TTC549 (cell line): ENCODE data around the gene HOXB2.

Experiments used
- FAIRE-seq: peaks from 2 replicates; lab custom pipeline; 2012; peaks lifted over from hg19 to GRCh38; lab: Jason Lieb, UNC

The HOXB2 gene

DNA sequence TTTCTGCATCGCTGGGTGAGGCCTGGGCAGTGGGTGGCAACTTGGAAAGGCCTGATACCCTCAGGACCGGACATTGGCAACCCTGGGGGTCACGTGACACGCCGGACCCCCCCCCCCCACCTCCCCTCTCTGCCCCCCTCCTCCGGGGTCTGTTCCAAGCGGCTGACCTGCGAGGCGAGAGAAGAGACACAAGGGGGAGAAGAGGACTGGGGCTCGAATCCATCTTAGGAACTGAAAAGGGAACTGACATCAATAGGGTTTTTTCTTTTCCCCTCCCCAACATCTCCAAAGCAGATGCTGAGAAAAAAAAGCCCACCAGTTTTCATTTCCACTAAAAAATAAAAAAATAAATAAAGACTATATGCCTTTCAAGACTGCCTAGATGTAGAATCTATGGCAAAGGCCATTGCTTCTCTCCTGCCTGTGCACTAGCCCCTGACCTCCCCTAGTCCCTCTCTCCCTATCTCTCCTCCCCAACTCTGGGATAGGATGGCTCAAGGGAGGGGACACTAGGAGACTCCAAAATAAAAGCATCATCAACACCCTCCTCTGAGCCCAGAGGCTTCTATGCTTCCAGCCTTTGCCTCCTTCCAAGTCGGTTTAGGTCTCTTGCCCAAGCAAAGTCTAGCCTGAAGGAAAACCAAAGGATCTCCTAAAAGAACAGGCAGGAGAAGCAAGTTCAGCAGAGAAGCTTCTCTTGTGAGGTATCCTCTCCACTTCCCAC is 7.7 kb upstream of the HOXB2 start:
- no peak for FAIRE-seq

DNA sequence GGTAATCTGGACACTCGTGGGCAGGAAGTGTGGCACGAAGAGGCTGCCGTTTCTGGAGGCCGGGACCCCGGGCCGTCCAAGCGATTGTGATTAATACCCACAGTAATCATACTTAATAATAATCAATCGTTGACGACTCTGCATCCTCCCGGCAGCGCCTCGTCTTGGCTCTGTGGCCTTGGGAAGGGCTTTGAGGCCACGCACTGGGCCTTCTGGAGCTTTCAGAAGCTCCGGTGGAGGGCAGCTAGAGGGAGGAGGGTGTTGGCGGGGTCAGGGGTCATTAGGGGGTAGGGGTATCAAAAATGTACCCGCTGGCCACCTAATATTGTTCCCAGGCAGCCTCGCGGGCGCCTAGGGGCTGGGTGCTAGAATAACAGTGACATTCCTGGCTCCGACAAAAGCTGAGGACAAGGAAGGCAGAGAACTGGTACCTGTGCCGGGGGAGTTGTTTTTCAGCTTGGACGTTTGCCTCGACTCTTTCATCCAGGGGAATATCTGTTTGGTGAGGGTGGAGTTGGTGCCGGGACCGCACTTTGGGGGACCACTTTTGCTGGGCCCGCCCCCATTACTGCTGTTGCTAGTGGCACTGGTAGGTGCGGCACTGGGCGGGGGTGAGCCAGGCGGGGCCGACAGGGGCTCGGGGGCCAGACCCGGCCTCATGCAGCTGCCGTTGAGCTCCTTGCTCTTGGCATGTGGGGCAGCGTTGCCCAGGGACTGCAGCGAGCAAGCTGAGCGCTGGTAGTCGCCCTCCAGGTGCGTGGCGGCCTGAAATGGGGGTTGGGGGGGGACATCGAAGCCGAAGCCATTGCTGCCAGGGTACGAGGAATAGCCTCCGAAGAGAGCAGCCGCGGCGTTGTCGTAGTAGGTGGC is 6.9 kb upstream of the HOXB2 start:
- FAIRE-seq = no peak

DNA sequence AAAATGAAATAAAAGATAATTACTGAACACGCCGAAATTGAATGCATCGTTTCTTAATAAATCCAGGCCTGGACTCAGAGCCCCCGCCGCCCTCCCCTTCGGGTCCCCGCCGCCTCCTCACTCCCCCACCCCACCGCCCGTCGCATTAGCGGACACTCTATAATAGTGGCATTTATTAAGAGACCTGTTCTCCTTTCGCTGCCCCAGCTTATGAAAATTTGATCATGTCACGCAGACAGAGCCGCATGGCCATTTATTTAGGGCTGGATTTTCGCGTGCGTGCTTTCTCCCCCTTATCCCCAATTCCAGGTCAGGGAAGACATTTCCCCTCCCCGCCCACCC is 6.3 kb upstream of the HOXB2 start:
- FAIRE-seq = no peak

DNA sequence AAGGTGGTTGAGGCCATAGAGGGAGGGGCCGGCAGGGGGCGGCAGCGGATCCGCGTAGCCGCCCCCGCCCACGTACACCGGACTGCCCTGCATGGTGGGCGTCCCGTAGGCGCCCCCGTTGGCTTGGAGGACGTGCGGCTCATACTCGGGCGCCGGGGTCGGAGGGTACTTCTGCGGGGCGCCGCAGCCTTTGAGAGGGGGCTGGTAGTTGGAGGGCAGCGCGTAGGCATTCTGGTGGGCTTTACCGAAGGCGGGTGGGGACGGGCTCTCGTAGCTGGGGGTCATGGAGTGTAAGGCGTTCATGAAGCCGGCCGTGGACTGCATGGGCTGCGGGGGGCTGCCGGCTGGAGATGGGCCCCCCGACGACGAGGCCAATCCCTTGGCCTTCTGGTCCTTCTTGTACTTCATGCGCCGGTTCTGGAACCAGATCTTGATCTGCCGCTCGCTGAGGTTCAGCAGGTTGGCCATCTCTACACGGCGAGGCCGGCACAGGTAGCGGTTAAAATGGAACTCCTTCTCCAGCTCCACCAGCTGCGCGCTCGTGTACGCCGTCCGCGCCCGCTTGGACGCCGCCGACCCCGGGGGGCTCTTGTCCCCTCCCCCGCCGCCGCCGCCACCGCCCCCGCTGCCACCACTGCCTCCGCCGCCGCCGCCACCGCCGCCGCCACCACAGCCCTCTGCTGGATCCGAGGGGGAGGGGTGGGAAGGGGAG is 5.7 kb upstream of the HOXB2 start:
- FAIRE-seq = no peak

DNA sequence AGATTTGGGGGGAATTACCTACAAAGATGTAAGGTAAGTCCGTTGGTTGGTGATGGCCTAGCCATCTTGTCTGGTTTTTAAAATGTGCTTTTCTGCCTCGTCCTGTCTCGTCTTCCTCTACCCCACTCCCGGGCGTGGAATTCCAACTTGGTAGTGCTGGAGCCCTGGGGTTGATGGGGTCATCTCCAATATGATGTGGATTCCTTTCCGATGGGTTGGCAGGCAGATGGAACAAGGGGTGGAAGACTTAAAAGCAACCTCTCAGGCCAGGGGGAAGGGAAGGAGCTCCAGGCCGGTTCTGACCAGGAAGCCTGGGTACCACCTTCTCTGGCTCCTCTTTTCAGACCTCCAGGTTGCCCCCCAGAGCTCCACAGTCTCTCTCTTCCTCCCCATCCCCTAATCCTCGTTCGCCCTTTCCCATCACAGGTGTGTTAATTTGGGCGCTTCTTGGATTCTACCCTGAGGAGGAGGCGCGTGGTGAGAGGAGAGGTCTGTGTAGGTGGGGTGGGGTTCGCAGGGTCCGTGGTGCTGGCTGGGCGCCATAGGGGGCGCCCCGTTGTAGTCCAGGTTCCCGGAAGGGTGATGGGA is 5.1 kb upstream of the HOXB2 start:
- FAIRE-seq = no peak

DNA sequence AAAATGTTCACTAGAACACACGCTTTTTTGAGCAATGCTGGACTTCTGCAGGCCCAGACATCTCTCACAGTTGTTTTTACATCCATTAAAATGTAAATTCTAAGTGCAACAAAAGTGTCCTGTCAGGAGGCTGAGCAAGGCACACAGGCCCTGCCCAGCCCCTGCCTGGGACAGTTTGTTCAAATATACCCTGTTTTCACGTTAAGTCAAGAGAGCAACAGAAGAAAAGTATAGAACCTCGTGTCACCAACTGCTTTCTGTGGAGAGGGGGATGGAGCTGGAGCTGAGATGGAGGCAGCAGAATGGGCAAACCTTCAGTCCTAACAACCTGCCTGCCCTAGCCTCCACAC is 4.3 kb upstream of the HOXB2 start:
- peak; percentile 46 for FAIRE-seq

DNA sequence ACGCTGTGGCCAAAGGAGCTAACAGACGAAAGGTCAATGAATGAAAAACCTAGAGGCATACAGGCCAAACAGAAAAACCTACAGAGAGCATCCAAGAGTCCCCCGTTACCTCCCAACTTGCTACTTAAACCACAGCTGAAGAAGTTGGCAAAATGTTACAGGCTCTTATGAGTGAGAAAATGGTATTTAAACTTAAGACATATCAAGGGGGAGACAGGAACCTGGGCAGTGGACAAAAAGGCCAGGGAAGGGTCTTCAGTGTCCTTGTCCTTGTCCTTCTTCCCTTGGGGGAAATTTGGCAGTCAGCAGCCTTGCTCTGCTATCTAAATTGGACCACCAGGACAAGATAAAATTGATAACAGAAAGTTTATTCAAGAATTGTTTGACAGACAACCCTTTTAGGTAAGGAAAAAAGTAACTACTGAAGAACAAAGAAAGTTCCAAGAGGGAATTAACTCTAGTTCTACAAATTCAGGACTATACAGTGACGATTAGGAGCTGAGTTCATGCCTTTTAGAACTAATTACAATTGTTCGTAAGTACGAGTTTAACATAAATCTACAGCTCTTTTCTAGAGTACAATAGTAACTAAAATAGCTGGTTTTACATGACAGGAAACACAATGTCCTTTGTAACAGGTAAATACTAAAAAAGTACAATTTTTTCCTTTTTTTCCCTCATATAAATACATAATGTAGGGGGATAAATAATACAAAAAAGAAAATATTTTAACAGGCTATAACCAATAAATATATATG is 3.8 kb upstream of the HOXB2 start:
- FAIRE-seq = no peak

DNA sequence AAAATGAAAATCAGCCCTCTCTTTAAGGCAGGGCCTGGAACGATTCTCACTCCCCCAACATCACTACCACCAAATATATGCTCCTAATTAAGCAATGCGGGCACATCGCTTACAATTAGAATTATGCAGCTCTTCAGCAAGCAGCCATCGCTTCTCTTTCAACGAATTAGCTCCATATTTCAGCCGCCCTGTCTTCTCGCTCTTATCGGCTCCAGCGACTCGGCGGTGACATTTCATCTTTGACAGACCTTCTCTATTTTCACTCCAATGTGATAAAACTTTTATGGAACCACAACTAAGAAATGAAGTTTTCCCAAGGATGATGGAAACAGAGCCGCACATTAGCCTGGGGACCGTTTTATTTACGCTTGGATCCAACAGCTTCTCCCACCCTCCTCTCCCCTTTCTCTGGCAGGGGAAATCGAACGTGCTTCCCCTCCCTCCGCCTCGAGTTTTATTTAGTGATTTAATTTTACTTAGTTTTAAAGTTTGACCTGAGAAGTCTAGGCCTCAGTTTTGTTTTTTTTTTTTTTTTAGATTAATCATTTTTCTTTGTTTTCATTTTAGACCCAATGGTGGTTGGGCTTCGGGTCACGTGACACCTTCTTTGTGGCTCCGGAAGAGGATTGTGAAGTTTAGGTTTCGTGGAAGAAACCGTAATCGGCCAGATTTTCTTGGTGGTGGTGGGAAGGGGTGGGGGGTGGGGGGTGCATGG is 3.1 kb upstream of the HOXB2 start:
- peak; percentile 87 for FAIRE-seq

DNA sequence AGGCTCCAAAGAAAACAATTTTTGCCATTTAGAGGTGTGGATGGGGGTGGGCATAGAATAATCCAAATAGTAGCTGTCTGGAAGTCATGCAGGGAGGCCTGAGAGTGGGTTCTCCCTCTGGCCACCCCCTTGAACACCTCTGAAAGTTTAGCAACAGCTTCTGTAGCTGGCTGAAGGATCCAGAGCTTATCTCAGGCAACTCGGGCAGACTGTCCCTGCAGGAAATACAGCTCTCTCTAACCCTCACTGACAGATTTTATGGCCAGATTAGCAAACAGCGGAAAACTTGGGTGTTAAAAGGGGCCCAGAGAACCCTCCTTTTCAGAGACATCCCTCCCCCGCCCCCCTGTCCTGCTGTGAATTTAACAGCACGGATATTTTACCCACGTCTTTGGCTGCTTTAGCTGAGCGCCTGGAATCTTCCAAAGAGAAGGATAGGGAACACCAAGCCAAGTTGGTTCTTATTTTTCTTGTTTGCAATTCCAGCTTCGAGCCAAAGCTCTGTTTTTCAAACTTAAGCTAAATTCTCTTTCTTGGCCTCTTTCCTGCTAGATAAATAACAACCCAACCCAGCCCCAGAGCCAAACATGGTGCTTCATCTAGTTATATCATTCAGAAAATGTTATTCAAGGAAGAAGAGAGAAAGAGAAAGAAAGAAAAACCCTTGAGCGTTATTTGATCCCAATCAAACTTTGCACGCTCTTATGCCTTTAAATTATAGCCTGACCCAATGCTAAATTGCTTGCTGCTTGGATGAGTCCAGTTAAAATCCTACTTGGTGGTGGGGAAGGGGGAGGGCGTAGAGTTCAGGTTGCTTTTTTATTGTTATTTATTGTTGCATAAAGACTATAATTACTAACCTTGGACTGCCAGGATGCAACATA is 2.3 kb upstream of the HOXB2 start:
- peak; percentile 97 for FAIRE-seq

DNA sequence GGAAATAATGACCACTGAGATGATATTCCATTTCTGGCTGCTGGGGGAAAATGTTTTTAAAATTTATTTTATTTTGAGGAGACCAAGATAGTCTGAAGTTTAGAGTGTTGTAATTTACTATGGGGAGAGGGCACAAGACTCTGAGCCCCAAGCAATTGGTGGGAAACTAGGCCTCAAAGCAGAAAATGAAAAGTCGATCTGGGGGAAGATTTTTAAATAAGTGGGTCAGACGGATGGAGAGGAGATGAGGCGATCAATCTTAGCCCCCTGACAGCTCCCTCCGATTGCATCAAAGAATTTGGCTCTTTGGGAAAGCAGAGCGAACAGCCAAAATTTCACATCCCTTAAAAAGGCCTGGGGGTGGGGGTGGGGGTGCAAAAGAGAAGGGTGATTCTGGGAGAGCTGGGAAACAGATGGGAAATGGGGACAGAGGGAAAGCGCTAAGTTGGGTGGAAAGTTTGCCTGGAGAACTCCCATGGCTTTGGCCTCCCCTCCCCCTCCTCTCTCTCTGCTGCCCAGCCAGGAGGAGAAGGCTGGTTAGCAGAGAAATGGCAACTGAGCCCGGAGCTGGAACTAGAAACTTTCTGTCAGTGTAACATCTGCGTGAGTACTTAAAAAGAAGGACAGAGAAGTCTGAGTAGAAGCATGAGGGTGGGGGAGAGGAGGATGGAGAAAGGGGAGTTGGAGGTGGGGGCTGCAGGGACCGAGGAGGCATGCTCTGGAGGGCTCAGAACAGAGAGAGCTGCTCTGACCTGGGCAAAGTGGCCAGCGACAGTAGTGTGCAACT is 1.4 kb upstream of the HOXB2 start:
- no peak for FAIRE-seq

DNA sequence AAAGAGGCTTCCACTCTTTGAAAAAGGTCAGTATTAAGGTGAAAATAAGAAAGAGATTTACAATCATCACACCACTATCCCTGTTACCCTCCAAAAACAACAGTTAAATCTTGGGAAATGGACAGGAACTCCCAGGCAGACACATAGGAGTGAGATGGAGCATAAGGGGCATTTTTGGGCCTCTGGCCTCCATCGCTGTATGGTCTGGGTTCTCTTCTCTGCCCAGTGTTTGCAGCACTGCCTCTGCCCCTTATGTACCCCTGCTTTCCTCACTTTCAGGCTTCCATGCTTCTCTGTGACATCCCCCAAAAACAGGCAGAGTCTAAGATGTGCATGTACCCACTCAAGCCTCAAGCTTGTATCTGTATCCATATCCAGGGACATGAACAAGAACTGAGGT is 630 bp upstream of the HOXB2 start:
- no peak for FAIRE-seq

DNA sequence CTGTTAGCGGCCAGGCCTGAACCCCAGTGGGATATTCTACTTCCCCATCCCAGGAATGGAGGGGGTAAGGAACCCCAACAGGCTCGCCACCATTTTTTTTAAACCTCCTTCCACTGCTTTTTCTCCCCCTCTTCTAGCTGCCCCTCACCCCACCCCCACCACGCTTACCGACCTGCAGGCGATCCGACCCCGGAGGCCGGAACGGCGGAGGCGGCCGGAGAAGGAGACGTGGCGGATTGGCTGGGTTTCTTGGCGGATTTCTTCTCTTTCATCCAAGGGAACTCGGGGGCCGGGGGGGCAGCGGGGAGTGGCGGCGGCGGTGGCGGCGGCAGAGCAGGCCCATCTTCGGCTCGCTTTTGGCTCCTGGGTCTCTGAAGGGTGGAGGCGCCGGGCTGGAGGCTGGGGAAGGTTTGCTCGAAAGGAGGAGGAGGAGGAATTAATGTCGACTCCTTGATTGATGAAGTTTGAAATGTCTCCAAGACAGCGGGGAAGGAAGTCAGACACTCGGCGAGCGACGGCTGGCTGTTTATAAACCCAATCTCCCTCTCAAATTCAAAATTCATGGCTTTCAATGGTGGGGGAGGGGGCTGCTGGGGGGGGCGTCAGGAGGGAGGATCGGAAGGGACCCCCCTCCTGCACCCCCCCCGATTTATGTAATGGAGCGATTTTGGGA is 424 bp downstream of the HOXB2 start:
- FAIRE-seq = no peak

DNA sequence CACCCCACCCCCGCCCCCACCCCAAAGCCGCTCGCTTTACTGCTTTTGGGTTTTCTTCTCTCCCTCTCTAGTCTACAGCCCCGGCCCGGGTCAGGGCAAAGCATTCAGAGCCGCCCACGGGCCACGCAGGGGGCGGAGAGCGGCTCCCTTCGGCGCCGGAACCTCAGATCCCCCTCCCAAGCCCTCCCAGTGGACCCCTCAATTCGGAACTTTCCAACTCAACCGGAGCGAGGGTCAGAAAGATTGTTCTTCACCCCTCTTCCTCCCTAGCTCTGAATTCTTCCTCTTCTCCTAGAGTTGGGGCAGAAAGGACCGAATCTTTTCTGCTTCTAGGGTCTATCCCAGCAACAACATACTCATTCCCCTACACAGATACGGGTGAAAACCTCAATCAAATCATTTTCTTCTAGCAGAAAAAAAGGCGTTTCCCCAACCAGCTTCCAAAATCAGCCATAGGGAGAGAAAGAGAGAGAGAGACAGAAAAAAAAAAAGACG is 1.0 kb downstream of the HOXB2 start:
- no peak for FAIRE-seq

DNA sequence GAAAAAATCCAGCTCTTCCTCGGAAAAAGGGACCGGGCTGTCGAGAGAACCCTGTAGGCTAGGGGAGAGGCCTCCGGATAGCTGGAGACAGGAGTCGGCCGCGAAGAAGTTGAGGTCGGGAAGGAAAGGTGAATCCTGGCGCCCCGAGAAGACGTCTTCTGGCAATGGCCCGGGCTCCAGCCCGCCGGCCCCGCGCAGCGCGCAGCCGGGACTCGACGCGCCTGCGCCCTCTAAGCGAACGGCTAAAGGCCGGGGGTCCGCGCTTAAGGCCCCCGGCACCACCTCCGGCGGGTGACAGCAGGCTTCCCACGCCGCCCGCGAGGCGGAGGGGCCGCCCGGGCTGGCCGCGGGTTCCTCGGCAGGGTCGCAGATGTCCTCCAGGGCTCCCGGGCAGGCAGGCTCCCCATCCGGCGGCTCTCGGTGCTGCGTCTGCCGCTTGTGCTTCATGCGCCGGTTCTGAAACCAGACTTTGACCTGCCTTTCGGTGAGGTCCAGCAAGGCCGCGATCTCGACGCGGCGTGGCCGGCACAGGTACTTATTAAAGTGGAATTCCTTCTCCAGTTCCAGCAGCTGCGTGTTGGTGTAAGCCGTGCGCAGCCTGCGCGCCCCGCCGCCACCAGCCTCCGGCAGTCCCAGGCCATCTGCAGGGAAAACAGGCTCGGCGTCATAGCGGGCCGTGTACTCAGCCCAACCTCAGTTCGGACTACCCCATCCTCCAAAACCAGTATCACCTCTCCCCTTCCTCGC is 1.6 kb downstream of the HOXB2 start:
- no peak for FAIRE-seq

DNA sequence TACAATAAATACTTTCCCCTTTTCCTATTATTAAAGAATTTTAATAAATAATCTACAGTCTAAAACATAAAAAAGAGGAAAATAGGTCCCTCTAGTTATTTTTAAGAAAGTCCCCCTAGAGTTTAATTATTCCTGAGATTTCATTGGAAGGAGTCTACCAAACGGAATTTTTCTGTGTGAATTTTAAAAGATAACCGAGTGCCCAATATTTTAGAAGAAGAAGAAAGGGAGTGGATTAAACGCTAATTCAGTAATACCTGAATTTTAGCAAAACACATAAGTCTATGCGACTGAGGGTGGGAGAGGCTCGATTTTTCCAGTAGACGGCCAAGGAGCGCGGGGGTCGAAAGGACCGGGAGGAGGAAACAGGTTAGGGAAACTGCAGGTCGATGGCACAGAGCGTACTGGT is 2.2 kb downstream of the HOXB2 start:
- FAIRE-seq = no peak

DNA sequence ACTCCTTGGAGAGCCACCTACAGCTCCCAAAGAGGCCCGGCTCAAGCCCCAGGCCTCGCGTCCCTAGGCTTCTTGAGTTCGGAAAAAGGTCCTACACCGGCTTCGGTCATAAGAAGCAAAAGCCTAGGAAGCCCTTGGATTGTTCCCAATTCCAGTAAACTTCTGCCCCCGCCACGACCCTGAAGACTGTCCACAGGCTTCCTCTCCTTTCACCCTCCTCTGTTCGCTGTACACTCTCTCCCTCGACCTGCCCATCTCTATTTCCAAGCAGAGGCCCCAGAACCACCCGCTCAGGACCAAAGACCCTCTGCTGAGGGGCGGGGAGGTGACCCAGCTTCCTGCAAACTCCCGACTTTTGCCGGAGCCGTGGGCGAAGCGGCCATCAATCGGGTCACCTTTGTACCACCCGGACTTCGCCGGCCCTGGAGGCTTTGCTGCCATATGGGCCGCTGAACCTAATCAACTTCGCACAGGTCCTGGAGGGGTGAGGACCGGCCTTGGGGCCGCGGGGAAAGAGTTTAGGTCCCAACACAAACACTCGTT is 2.7 kb downstream of the HOXB2 start:
- FAIRE-seq = no peak

DNA sequence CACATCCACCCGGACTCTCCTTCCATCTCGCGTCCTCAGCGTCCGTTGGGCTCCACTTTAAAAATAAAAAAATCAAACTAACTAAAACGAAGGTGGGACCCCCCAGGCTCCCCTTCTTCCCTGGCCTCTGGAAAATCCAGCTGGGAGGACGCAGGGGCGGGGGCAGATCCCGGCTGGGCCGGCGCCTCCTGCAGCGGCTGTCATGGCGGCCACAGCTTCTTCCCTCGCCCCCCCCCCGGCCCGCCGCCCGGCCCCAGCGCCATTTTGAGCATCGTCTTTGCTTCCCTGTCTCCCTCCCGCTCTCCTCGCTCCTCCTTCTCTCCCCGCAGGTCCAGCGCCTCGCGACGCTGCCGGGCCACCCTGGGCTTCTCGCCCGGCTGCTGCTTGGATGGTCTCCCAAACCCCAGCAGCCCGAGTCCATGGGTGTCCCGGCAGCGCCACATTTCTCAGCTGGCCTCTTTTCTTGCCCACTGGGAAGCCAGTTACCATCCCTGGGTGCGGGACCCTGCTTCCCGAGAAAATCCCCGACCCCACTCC is 3.3 kb downstream of the HOXB2 start:
- no peak for FAIRE-seq
